ENCODE results near the gene TPSAB1. TPM values are rescaled to one million over a fixed set of nuclear protein-coding genes. Genes with fewer than 3 reads are reported as not detected.

Gene TPSAB1
- total RNA-seq, 1 donor from 2014 or later: 11.6 TPM

DNA sequence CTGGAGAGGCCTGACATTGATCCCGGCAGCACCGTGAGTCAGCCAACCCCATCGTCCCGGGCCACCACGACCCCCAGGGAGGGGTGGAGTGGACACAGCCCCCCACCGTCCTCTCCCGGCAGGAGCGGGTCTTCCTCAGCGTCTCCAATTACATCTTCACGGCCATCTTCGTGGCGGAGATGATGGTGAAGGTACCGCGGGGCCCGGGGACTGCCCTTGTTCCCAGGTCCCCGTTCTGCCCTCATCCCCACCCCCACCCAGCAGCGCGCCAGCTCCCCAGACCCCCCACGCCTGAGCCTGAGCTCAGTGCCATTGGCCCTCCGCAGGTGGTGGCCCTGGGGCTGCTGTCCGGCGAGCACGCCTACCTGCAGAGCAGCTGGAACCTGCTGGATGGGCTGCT is 30.0 kb upstream of the TPSAB1 start:
- DNase-seq: no peak

DNA sequence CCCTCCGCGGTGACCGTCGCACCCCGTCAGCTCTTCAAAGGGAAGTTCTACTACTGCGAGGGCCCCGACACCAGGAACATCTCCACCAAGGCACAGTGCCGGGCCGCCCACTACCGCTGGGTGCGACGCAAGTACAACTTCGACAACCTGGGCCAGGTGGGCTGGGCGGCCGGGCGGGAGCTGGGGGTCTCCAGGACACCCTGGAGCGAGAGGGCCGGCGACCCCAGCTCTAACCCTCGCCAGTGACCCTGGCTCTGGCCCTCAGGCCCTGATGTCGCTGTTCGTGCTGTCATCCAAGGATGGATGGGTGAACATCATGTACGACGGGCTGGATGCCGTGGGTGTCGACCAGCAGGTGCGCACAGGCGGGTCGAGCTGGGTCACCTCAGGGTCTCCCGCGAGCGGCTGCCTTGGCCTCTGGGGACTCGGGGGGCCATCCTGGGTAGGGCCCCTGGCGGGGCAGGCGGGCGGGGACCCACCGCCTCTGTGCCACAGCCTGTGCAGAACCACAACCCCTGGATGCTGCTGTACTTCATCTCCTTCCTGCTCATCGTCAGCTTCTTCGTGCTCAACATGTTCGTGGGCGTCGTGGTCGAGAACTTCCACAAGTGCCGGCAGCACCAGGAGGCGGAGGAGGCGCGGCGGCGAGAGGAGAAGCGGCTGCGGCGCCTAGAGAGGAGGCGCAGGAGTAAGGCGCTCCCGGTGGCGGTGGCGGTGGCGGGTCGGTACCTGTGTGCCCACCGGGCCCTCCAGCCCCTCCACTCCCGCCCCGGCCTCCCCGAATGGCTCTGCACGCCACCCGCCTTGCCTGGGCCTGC is 28.8 kb upstream of the TPSAB1 start:
- DNase-seq: no peak

DNA sequence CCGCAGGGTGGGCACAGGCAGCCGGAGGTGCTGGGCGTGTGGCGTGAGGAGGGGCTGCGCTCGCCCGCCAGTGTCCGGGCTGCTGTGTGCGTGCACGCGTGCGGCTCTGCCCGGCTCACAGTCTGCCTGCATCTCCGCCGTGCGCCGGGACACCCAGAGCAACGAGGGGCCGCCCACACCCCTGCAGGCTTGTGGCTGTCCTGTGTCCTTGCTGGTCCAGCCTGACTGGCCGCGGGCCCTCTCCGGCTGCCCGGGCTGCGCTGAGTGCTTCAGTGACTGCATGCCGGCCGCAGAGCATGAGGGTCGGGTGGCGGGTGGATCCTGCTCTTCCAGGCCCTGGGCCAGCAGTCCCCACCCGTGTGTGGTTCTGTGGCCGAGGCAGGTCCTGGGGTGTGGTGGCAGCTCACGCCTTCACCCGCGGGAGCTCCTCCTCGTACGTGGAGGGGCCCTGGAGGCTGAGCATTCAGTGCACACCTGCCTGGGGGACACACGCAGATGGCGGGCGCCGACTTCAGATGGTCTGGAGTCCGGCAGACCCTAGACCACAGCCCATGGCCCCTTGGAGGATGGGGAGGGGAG is 27.8 kb upstream of the TPSAB1 start:
- no peak for DNase-seq

DNA sequence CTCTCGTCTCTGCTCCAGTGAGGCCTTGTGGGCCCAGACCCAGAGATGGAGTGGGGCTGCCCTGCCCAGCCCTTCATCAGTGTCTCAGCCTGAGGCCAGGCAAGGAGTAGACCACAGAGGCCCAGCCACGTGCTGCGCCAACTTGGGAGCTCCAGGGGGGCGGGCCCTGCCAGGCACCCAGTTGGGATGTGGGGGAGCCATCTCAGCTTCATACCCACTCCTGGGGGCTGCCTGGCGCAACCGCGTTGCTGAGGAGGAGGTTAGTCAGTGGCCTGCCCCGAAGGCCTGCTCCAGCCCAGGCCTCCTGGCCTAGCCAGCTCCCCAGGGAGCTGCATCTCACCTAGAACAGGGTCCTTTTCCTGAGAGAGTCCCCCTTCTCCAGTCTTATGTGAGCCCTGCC is 27.3 kb upstream of the TPSAB1 start:
- no peak for DNase-seq

DNA sequence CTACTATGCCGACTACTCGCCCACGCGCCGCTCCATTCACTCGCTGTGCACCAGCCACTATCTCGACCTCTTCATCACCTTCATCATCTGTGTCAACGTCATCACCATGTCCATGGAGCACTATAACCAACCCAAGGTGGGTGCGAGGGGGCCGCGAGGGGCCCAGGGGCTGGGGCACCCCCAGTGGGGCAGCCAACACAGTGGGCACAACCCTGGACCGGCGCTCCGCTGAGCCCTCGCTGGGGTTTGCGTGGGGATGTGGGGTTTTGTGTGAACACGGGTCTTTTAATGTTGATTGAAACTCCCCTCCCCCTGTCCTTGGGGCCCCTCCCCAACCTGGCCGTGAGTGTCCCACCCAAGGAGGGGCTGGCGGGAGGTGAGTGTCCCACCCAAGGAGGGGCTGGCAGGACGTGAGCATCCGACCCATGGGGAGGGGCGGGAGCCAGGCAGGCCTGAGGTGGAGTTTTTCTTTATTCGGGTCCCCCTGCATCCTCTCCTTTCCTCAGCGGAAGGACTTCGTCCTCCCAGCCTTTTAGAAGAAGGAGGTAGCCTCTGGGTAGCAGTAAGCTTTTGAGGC is 26.6 kb upstream of the TPSAB1 start:
- no peak for DNase-seq

DNA sequence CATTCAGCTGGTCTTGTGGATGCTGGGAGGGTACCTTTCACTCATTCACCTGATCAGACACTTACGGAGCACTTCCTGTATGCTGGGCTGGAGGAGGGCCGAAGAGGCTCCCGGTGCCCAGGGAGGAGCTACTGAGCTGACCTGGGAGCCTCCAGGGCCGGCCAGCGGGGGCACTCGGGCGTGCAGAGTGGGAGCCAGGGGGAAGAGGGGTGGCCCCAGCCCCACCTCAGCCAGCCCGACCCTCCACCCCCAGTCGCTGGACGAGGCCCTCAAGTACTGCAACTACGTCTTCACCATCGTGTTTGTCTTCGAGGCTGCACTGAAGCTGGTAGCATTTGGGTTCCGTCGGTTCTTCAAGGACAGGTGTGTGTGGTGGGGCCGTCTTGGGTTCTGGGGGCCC is 25.8 kb upstream of the TPSAB1 start:
- no peak for DNase-seq

DNA sequence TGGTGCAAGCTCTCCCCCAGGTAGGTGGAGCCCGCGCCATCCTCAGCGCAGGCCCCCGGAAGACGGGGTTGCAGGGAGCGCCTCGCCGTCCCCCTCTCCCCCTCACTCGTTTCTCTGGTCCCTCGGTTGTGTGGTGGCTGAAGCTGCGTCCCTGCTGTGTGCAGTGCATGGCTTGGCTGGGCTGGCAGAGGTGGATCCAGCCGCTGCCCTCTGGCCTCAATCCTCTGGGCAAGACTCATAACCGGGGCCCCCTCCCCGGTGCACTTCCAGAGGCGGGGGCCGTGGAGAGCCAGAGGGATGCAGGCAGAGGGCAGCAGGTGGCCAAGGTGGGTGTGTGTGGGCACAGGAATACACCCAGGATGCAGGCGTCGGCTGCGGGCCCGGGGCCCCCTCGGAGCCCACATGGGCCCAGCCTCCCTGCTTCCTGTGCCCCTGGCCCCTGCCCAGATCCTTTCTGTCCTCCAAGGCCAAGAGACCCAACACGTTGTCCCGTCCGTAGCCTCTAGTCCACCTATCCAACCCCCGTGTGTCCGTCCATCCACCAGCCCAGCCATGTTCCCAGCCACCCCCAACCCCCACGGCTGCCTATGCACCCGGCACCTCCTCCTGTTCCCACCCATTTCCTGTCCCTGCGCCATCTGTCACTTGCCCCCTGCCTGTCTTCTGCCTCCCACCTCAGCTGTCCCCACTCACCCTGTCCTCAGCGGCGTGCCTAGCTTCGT is 24.8 kb upstream of the TPSAB1 start:
- no peak for DNase-seq

DNA sequence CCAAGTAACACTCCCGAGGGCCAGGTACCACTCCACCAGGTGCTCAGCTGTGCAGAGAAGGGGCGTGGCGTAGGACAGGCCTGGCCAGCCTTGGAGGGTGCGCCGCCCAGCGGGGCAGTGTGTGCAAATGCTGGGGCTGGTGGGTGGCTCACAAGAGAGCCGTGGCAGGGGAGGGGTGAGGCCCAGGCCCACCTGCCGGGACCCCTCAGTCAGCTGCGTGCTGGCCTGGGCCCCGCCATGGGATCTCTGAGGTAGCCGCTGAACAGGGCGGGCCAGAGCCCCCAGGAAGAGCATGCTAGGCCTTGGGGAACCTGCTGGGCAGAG is 24.2 kb upstream of the TPSAB1 start:
- no peak for DNase-seq

DNA sequence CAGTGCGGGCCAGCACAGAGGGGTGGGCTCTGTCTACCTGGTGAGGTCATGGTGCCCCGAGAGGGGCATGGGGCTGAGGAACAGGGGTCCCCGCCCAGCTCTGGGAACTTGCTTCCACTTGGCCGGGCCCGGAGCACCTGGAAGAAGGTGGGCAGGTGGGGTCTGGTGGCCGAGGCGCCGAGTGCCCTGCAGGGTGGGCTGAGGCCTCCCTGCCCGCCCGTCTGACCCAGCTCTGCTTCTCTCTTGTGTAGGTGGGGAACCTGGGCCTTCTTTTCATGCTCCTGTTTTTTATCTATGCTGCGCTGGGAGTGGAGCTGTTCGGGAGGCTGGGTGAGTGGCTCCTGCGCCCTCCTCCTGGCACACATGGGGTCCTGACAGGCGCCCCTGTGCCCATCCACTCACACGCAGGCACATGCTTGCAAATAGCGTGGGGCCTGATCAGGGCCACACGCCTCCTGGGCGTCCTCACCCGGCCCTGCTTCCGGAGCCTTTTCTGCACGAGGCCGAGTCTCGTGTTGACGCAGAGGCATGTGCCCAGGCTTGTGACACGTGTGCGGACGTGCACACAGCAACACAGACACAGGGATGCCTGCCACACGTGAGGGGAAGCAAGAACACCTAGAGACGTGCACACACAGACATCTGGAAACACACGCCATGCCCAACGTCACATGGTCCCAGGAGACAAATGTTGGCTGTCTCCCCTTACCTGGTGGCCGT is 23.7 kb upstream of the TPSAB1 start:
- no peak for DNase-seq

DNA sequence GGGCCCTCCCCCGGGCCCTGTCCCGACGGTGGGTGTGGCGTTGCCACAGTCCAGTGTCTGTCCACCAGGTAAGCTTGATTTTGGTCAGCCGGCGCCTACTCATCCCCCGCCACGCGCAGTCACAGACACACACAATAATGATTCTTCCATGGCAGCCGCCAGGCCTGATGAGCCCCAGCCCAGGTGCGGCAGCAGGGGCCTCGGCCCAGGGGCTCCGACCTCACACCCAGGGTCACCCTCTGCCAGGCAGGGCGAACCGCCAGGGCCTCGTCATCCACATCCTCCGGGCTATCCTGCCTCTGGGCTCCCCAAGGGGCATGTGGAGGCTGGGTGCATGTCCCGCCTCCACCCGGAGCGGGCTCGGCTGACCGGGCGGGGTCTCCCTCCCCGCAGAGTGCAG is 23.0 kb upstream of the TPSAB1 start:
- DNase-seq: no peak

DNA sequence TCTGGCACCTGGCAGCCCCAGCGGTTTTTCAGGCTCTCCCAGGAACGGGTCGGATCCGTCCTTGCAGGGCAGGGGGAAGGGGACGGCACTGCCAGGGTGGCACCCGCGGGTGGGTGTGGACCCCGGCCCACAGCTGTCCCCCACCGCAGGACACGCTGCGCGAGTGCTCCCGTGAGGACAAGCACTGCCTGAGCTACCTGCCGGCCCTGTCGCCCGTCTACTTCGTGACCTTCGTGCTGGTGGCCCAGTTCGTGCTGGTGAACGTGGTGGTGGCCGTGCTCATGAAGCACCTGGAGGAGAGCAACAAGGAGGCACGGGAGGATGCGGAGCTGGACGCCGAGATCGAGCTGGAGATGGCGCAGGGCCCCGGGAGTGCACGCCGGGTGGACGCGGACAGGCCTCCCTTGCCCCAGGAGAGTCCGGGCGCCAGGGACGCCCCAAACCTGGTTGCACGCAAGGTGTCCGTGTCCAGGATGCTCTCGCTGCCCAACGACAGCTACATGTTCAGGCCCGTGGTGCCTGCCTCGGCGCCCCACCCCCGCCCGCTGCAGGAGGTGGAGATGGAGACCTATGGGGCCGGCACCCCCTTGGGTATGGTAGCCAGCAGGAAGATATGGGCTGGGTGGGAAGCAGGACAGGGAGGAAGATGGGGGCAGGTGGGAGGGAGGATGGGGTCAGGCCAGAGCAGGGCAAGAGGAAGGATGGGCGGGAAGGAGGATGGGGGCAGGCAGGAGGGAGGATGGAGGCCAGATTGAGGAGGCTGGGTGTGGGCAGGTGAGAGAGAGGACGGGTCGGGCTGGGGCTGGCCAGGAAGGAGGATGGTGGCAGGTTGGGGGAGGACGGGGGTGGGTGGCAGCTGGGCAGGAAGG is 22.2 kb upstream of the TPSAB1 start:
- DNase-seq: no peak

DNA sequence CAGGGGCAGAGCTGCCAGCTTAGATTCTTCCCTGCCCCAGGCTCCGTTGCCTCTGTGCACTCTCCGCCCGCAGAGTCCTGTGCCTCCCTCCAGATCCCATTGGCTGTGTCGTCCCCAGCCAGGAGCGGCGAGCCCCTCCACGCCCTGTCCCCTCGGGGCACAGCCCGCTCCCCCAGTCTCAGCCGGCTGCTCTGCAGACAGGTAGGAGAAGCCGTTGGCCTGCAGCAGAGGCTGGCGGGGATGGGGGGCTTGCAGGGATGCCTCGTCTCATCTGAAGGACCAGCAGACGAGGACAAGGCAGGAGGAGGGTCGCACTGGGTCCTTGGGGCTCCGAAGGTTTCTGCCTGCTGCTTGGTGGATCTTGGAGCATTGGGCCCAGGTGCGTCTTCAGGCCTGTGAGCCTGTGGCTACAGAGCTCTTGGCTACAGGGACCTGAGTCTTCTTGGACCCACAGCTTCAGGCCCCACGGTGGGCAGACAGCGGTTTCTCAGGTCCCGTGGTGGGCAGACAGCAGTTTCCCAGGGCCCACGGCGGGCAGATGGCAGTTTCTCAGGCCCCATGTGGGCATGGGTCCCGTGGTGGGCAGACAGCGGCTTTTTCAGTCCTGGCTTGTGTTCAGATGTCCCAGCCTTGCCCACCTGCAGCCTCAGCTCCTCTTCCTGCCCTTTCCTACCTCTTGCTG is 21.4 kb upstream of the TPSAB1 start:
- no peak for DNase-seq

DNA sequence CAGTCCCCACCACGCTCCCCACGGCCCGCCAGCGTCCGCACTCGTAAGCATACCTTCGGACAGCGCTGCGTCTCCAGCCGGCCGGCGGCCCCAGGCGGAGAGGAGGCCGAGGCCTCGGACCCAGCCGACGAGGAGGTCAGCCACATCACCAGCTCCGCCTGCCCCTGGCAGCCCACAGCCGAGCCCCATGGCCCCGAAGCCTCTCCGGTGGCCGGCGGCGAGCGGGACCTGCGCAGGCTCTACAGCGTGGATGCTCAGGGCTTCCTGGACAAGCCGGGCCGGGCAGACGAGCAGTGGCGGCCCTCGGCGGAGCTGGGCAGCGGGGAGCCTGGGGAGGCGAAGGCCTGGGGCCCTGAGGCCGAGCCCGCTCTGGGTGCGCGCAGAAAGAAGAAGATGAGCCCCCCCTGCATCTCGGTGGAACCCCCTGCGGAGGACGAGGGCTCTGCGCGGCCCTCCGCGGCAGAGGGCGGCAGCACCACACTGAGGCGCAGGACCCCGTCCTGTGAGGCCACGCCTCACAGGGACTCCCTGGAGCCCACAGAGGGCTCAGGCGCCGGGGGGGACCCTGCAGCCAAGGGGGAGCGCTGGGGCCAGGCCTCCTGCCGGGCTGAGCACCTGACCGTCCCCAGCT is 20.3 kb upstream of the TPSAB1 start:
- DNase-seq: no peak

DNA sequence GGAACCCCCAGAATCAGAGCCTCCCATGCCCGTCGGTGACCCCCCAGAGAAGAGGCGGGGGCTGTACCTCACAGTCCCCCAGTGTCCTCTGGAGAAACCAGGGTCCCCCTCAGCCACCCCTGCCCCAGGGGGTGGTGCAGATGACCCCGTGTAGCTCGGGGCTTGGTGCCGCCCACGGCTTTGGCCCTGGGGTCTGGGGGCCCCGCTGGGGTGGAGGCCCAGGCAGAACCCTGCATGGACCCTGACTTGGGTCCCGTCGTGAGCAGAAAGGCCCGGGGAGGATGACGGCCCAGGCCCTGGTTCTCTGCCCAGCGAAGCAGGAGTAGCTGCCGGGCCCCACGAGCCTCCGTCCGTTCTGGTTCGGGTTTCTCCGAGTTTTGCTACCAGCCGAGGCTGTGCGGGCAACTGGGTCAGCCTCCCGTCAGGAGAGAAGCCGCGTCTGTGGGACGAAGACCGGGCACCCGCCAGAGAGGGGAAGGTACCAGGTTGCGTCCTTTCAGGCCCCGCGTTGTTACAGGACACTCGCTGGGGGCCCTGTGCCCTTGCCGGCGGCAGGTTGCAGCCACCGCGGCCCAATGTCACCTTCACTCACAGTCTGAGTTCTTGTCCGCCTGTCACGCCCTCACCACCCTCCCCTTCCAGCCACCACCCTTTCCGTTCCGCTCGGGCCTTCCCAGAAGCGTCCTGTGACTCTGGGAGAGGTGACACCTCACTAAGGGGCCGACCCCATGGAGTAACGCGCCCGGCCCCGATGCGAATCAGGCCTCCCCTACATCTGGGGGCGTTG is 19.5 kb upstream of the TPSAB1 start:
- DNase-seq: no peak

DNA sequence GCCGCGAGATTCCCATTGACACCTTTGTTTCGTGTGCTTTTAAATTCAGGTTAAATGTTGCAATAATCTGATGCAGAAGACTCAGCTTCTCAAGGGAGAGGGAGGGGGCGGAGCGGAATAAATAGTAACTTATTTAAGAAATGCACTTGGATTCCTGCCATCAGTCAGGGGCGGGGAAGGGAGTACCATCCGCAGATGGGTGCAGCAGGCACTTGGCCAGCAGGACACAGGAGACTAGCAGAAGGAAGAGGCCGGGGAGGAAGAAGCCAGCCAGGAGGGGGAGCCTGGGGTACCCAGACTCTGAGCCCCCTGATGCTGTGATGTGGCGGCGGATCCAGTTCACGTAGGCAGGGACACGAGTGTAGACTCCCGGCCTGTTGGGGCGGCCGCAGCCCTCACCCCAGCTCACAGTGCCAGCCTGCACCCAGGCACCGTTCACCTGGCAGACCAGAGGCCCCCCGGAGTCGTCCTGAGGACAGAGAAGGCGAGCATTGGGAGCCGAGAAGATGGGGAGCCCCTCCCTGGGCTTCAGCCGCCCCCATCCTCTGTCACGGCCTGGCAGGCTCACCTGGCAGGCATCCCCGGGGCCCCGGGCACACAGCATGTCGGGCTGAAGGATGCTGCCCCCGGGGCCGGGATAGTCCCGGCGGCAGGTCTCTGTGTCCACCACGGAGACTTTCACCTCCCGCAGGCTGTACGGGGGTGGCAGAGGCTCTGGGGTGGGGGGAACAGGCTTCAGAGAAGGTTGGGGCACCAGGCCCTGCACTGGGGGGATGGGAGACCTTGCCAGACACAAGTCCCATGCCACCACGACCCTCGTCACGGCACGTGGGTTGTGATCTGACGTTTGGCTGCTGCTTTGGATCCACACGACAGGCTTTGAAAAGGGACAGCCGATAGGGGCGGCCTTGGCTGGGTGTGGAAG is 18.6 kb upstream of the TPSAB1 start:
- no peak for DNase-seq

DNA sequence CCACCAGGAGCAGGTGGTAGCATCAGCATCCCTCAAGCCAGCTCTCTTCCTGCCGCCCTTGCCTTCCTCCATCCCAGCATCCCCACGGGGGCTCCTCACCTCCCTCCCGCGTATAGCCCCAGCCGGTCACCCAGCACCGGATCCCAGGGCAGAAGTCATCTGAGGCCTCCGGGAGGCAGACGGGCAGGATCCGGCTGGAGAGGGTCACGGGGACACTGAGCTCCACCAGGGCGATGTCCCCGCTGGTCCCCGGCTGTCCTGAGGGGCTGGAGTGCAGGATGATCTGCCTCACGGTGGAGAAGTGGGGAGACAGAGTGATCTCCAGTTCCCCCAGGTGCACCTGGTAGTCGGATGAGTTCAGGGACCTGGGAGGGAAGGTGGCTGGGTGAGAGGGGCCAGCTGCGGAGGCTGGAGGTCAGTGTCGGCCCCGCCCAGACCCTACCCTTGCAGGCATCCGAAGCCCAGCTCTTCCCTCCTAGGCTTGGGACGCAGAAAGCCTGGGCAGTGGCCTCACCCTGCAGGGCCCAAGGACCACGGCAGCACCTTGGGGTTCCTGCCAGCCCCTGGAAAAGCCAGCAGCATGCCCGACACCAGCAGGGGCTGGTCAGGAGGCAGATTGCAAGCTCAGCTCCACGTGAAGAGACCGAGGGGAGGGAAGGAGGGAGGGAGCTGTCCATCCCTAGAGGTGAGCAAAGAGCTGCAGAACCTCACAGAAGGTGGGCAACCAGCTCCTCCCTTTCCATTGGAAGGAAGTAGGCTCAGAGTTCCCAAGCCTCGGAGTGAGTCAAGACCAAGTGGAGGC is 17.8 kb upstream of the TPSAB1 start:
- no peak for DNase-seq

DNA sequence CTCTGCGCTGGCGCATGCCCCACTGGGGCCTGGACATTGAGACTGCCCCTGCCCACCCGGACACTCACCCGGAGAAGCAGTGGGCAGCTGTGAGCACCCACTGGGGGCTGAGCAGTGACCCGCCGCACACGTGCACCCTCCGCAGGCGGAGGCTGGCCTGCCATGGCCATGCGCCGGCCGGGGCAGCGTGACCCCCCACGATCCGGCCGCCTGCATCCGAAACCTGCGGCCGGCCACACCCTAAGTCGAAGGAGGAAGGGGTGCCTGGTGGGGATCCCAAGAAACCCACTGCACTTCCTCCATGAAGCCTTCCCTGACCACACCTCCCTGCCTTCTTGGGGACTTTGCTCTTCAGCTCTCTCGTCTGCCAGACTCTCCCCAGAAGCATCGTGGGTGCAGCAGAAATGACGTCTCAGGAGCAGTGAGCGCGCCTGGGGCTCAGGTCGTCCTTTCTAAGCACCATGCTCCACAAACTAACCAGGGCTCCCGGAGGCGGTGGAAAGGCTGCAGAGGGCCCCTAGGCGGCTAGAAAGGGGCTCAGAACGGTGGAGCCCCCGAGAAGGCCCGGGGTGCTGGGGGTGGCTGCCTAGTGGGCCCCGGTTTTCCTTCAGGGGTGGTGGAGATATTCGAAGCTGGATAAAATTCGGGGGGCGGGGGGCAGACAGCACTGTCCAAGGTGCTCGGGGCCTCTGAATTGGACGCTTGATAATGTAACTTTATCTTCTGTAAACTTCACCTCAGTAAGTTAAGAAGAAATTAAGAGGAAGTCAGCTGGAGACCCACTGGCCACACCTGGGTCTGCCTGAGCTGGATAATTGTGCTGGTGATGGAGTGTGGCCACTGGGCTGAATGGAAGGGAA is 16.9 kb upstream of the TPSAB1 start:
- no peak for DNase-seq
